Neural progenitor cell (in vitro differentiated cells): ENCODE data around the gene DLG4.

Experiments
- EZH2phosphoT487 ChIP-seq: fragments of 200-600 bp; sonication (generic); IDR thresholded peaks from 2 replicates; pipeline ENCODE4 v1.6.1; 2017; ENCODE audit warnings: antibody characterized with exemption
- TF ChIP-seq, protein P1 (sequence below): fragments of 200-600 bp; sonication (generic); IDR thresholded peaks from 2 replicates; pipeline ENCODE4 v1.5.1; 2017; ENCODE audit warnings: antibody characterized with exemption, mild to moderate bottlenecking

DNA sequence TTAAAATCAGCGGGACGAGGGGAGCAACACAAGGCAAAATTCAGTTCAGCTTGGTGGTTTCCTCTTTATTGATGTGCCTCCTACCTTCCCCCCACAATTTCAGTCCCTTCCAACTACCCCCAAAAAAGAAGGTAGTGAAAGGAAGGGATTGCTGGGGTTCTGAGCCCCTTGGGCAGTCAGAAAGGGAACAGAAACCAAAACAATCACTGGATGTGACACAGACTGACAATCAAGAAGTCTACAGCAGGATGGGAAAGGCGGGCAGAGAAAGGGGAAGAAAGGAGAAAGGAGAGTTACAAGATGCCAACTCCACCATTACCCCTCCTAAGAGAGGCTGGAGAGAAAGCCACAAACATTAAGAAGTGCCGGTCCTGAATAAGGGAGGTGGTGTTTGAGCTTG, 20.7 kb upstream of the DLG4 start:
- TF ChIP-seq, protein P1, sequence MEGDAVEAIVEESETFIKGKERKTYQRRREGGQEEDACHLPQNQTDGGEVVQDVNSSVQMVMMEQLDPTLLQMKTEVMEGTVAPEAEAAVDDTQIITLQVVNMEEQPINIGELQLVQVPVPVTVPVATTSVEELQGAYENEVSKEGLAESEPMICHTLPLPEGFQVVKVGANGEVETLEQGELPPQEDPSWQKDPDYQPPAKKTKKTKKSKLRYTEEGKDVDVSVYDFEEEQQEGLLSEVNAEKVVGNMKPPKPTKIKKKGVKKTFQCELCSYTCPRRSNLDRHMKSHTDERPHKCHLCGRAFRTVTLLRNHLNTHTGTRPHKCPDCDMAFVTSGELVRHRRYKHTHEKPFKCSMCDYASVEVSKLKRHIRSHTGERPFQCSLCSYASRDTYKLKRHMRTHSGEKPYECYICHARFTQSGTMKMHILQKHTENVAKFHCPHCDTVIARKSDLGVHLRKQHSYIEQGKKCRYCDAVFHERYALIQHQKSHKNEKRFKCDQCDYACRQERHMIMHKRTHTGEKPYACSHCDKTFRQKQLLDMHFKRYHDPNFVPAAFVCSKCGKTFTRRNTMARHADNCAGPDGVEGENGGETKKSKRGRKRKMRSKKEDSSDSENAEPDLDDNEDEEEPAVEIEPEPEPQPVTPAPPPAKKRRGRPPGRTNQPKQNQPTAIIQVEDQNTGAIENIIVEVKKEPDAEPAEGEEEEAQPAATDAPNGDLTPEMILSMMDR = no peak
- no peak for TF ChIP-seq EZH2phosphoT487
